CD14-positive monocyte (primary cell): ENCODE measurements around the gene NECTIN1. TPM values are rescaled to one million over a fixed set of nuclear protein-coding genes. Genes with fewer than 3 reads are reported as not detected.

Experiments
- DNase-seq, 3 donors: peaks; one replicate each; pipeline ENCODE4 v3.0.0-alpha.2; 2011 to 2022
- H2AFZ ChIP-seq: 2 replicates; pipeline ENCODE4 v1.6.0; 2012; ENCODE audit warnings: mild to moderate bottlenecking, low read depth, low read length, inconsistent platforms; ENCODE audit not compliant: insufficient read depth, poor library complexity, severe bottlenecking
- H3K27ac ChIP-seq, 2 donors: 1 replicate in 1 of 2; 2 replicates in 1 of 2; pipeline ENCODE4 v1.5.1; 2012 to 2013; ENCODE audit warnings: low read length in 2 of 2, control low read depth in 1 of 2, inconsistent platforms in 1 of 2, low read depth in 1 of 2, mild to moderate bottlenecking in 1 of 2
- H3K27me3 ChIP-seq, 2 donors: one replicate each; pipeline versions ENCODE4 v1.6.0 to v1.6.1; 2011 to 2013; ENCODE audit warnings: low read length in 2 of 2; ENCODE audit not compliant: control insufficient read depth in 2 of 2, insufficient read depth in 2 of 2
- H3K36me3 ChIP-seq, 2 donors: replicated peaks in 1 of 2; 1 replicate in 1 of 2; 2 replicates in 1 of 2; pipeline versions ENCODE4 v1.5.1 to v1.6.1; 2012 to 2013; ENCODE audit warnings: low read length in 2 of 2, control low read depth in 1 of 2, inconsistent platforms in 1 of 2, mild to moderate bottlenecking in 1 of 2; ENCODE audit not compliant: insufficient read depth in 2 of 2, control insufficient read depth in 1 of 2
- H3K4me1 ChIP-seq, 2 donors: 1 replicate in 1 of 2; 2 replicates in 1 of 2; pipeline versions ENCODE4 v1.5.1 to v1.6.1; 2012 to 2013; ENCODE audit warnings: low read length in 2 of 2, control low read depth in 1 of 2, inconsistent platforms in 1 of 2, mild to moderate bottlenecking in 1 of 2, moderate library complexity in 1 of 2; ENCODE audit not compliant: insufficient read depth in 2 of 2, control insufficient read depth in 1 of 2
- H3K4me2 ChIP-seq: replicated peaks from 2 replicates; pipeline ENCODE3; 2012; ENCODE audit warnings: low read length, moderate library complexity, mild to moderate bottlenecking; ENCODE audit not compliant: poor library complexity, severe bottlenecking; ENCODE audit errors: extremely low read depth
- H3K4me3 ChIP-seq, 3 experiments: fragments of 200-600 bp in 1 of 3; sonication (generic) in 1 of 3; replicated peaks in 1 of 3; 1 replicate in 2 of 3; 2 replicates in 1 of 3; pipeline ENCODE4 v1.5.1; 2011 to 2013; ENCODE audit warnings: low read length in 3 of 3, mild to moderate bottlenecking in 3 of 3, control low read depth in 2 of 3, low read depth in 2 of 3, inconsistent platforms in 1 of 3, moderate library complexity in 1 of 3
- H3K79me2 ChIP-seq: 2 replicates; pipeline ENCODE4 v1.6.0; 2012; ENCODE audit warnings: mild to moderate bottlenecking, control low read depth, inconsistent platforms, low read length, moderate library complexity; ENCODE audit not compliant: insufficient read depth
- H3K9ac ChIP-seq: 2 replicates; pipeline ENCODE4 v1.6.0; 2017; ENCODE audit warnings: low read length, mild to moderate bottlenecking; ENCODE audit not compliant: insufficient read depth, poor library complexity, severe bottlenecking
- H3K9me3 ChIP-seq, 2 donors: replicated peaks in 1 of 2; 1 replicate in 1 of 2; 2 replicates in 1 of 2; pipeline versions ENCODE4 v1.5.1 to v1.6.1; 2012 to 2013; ENCODE audit warnings: low read length in 2 of 2, control low read depth in 1 of 2; ENCODE audit not compliant: control insufficient read depth in 1 of 2, insufficient read depth in 1 of 2
- H4K20me1 ChIP-seq: 2 replicates; pipeline ENCODE4 v1.6.0; 2012; ENCODE audit warnings: mild to moderate bottlenecking, low read length, control low read depth, moderate library complexity; ENCODE audit not compliant: insufficient read depth
- H3K27ac Mint-ChIP-seq, 7 donors: one replicate each; pipeline ENCODE4 v1.8.0; 2020; ENCODE audit warnings: mild to moderate bottlenecking in 7 of 7, mixed read lengths in 7 of 7, moderate library complexity in 6 of 7, inconsistent platforms in 2 of 7
- H3K27me3 Mint-ChIP-seq, 3 donors: one replicate each; pipeline ENCODE4 v1.8.0; 2021 to 2022; ENCODE audit warnings: low read depth in 3 of 3, mild to moderate bottlenecking in 3 of 3, mixed read lengths in 3 of 3, moderate library complexity in 3 of 3, inconsistent platforms in 1 of 3
- H3K36me3 Mint-ChIP-seq, 2 donors: one replicate each; pipeline ENCODE4 v1.8.0; 2020; ENCODE audit warnings: mixed read lengths in 2 of 2, inconsistent platforms in 1 of 2, mild to moderate bottlenecking in 1 of 2
- H3K4me1 Mint-ChIP-seq: one replicate; pipeline ENCODE4 v1.8.0; 2020; ENCODE audit warnings: mild to moderate bottlenecking, mixed read lengths
- H3K4me3 Mint-ChIP-seq, 2 donors: one replicate each; pipeline ENCODE4 v1.8.0; 2020; ENCODE audit warnings: mild to moderate bottlenecking in 2 of 2, mixed read lengths in 2 of 2, moderate library complexity in 1 of 2
- H3K9me3 Mint-ChIP-seq, 7 donors: one replicate each; pipeline ENCODE4 v1.8.0; 2020 to 2022; ENCODE audit warnings: mixed read lengths in 7 of 7, mild to moderate bottlenecking in 6 of 7, moderate library complexity in 6 of 7, inconsistent platforms in 2 of 7
- WGBS: methylation state at CpG from one replicate; pipeline ENCODE4 v1.1.5; 2013; ENCODE audit warnings: missing lambda C conversion rate; ENCODE audit not compliant: insufficient coverage; 5-methylcytosine and 5-hydroxymethylcytosine counted together
- intact Hi-C, 2 donors: fragments of 100-400 bp; cut with micrococcal nuclease; formaldehyde crosslinking; loops; one replicate each; pipeline versions ENCODE4 v1.15.0 to v1.15.1; 2023
- polyA plus RNA-seq, 3 donors: library from polyadenylated mRNA; depleted of rRNA in 1 of 3; unstranded in 2 of 3; stranded (reverse) in 1 of 3; fragments of 300-500 nt in 2 of 3; fragments of >200 nt in 1 of 3; fragmentation: Illumina TruSeq in 2 of 3; gene quantifications; 1 replicate in 2 of 3; 2 replicates in 1 of 3; pipeline ENCODE4 v1.2.3, GENCODE V29; 2012 to 2021
- TF ChIP-seq, protein P1 (sequence below): fragments of 200-600 bp; IDR thresholded peaks from one replicate; pipeline ENCODE4 v1.8.0; 2022; ENCODE audit warnings: antibody characterized with exemption, mild to moderate bottlenecking

The NECTIN1 gene
- polyA plus RNA-seq, 3 donors: 0.53 to 8.3 (median 0.85) TPM

DNA sequence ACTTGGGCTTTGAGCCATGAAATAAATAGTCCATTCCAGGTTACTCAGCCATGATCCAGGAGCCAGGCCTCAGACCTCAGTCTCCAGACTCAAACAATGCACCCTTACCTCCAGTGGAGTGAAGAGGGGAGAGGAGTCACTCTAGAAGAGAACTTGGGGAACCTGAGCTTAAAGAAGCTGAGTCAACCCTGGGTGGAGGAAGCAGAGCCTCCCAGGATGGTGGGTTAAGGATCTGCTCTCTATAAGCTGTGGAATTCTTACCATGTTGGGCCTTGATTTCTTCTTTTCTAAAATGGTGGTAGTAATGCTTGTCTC is 113.2 kb downstream of the NECTIN1 start:
- Mint-ChIP-seq H3K4me1 (peaks cover 51% of the 10 kb centered on the region), H3K27me3 (peaks cover 0 to 7% (median 0%) of the 10 kb centered on the region in 3 donors), H3K27ac (peak overlapping the region; percentile 88 to 96 (median 94)), H3K4me3 (peak overlapping the region in 1 of 2 donors; percentile 67), H3K9me3 (peaks cover 2 to 12% (median 5%) of the 10 kb centered on the region in 7 donors), H3K36me3 (peaks cover 2 to 8% of the 10 kb centered on the region in 2 donors)
- intact Hi-C loops: loop anchor here (5.0 kb wide), 2 partner anchors 79 to 124 kb away; no protein-coding TSS in a partner anchor
- peak overlapping the region; percentile 46 for H3K4me2 ChIP-seq
- peak overlapping the region; percentile 34 for H3K9ac ChIP-seq
- peak overlapping the region in 1 of 3 experiments; percentile 27 for H3K4me3 ChIP-seq
- no peaks in the 10 kb centered on the region for H3K79me2 ChIP-seq
- DNase-seq: peak; percentile 18 to 63 (median 42)
- TF ChIP-seq, protein P1, sequence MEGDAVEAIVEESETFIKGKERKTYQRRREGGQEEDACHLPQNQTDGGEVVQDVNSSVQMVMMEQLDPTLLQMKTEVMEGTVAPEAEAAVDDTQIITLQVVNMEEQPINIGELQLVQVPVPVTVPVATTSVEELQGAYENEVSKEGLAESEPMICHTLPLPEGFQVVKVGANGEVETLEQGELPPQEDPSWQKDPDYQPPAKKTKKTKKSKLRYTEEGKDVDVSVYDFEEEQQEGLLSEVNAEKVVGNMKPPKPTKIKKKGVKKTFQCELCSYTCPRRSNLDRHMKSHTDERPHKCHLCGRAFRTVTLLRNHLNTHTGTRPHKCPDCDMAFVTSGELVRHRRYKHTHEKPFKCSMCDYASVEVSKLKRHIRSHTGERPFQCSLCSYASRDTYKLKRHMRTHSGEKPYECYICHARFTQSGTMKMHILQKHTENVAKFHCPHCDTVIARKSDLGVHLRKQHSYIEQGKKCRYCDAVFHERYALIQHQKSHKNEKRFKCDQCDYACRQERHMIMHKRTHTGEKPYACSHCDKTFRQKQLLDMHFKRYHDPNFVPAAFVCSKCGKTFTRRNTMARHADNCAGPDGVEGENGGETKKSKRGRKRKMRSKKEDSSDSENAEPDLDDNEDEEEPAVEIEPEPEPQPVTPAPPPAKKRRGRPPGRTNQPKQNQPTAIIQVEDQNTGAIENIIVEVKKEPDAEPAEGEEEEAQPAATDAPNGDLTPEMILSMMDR: no peak
- peak overlapping the region; percentile 32 for H2AFZ ChIP-seq
- no peaks in the 10 kb centered on the region for H4K20me1 ChIP-seq
- no peaks in the 10 kb centered on the region for H3K9me3 ChIP-seq
- H3K27me3 ChIP-seq: no peaks in the 10 kb centered on the region
- no peaks in the 10 kb centered on the region for H3K36me3 ChIP-seq
- peaks cover 49% of the 10 kb centered on the region in 2 donors for H3K4me1 ChIP-seq
- H3K27ac ChIP-seq: peak overlapping the region; percentile 83 to 88

- H3K79me2 ChIP-seq: no peaks in the 10 kb centered on the region
- peaks cover 51% of the 10 kb centered on the region for H3K4me1 Mint-ChIP-seq
- TF ChIP-seq, protein P1: no peak
- peak overlapping the region in 1 of 2 donors; percentile 67 for H3K4me3 Mint-ChIP-seq
- H3K4me2 ChIP-seq: peak overlapping the region; percentile 46
- peak overlapping the region; percentile 83 to 88 for H3K27ac ChIP-seq
- H3K27me3 ChIP-seq: no peaks in the 10 kb centered on the region
- peaks cover 49% of the 10 kb centered on the region in 2 donors for H3K4me1 ChIP-seq
- peaks cover 2 to 8% of the 10 kb centered on the region in 2 donors for H3K36me3 Mint-ChIP-seq
- DNase-seq: peak; percentile 59 to 89 (median 85)
- intact Hi-C loops: loop anchor here (5.0 kb wide), 2 partner anchors 78 to 123 kb away; no protein-coding TSS in a partner anchor
- peak overlapping the region; percentile 88 to 96 (median 94) for H3K27ac Mint-ChIP-seq
- 0% methylated on average over 2 of the region's 9 CpGs for WGBS
- H3K9me3 Mint-ChIP-seq: peaks cover 2 to 12% (median 5%) of the 10 kb centered on the region in 7 donors
- peaks cover 0 to 7% (median 0%) of the 10 kb centered on the region in 3 donors for H3K27me3 Mint-ChIP-seq
- peak overlapping the region; percentile 34 for H3K9ac ChIP-seq
- H3K4me3 ChIP-seq: peak overlapping the region in 1 of 3 experiments; percentile 27
- no peaks in the 10 kb centered on the region for H3K36me3 ChIP-seq
- no peaks in the 10 kb centered on the region for H4K20me1 ChIP-seq
- H3K9me3 ChIP-seq: no peaks in the 10 kb centered on the region
- peak overlapping the region; percentile 32 for H2AFZ ChIP-seq
These were observed 113.8 kb downstream of the NECTIN1 start for GRCh38 chr11:119615003-119615881.
